Measurements from ENCODE around the gene CDC25A.

The CDC25A gene

GRCh38 chr3:48185129-48185528, 3.1 kb downstream of the CDC25A start:
- no peak overlapping the region for H3K27ac ChIP-seq
- TF ChIP-seq CTCF (IDR thresholded peaks at IDR 0.05) (no peak), ZFX (IDR thresholded peaks at IDR 0.05; ENCODE audit: borderline replicate concordance) (no peak)

GRCh38 chr3:48184299-48184698, 3.9 kb downstream of the CDC25A start:
- H3K27ac ChIP-seq, result no peak overlapping the region
- TF ChIP-seq ZFX (IDR thresholded peaks at IDR 0.05; ENCODE audit: borderline replicate concordance) (no peak), CTCF (IDR thresholded peaks at IDR 0.05) (no peak)

GRCh38 chr3:48180531-48181253, 7.5 kb downstream of the CDC25A start:
- no peak for TF ChIP-seq ZFX (IDR thresholded peaks at IDR 0.05; ENCODE audit: borderline replicate concordance)
- TF ChIP-seq CTCF (IDR thresholded peaks at IDR 0.05), result no peak
- no peak overlapping the region for H3K27ac ChIP-seq

DNA sequence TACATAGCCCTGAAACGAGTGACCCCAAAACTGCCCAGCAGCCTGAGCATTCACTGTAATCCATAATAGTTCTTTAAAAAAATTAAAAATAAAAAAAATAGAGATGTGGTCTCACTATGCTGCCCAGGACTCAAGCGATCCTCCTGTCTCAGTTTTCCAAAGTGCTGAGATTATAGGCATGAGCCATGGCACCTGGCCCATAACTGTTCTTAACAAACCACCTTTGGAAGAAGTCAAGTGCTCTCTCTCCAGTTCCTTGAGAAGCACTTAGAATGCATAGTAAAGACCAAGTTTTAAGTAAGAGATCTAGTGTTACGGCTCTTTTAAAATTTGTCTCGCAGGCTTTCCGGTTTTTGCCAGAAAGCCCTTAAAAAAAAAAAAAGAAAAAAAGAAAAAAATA, 8.2 kb downstream of the CDC25A start:
- TF ChIP-seq ZFX (IDR thresholded peaks at IDR 0.05; ENCODE audit: borderline replicate concordance), result no peak
- no peak overlapping the region for H3K27ac ChIP-seq

DNA sequence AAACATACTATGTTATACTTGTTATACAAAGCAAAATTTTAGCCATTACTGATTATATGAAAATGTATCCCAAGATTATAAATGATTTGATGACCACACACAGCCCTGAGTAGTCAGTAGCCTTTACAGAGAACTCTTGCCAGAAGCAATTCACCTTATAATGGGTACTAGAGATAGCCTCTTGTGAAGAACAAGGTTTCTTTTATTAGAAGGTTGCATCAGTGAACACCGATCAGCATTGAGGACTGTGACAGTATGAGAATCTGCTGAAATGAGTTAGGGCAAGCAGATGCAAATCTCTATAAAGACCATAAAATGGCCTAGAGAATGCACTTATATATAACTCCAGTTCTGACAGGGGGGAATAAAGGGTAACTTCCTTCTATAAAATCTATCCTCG, 10.1 kb downstream of the CDC25A start:
- TF ChIP-seq ZFX (IDR thresholded peaks at IDR 0.05; ENCODE audit: borderline replicate concordance) (no peak), CTCF (IDR thresholded peaks at IDR 0.05) (no peak)
- no peak overlapping the region for H3K27ac ChIP-seq

- TF ChIP-seq CTCF (IDR thresholded peaks at IDR 0.05) (peak; percentile 90), ZFX (IDR thresholded peaks at IDR 0.05; ENCODE audit: borderline replicate concordance) (no peak)
- H3K27ac ChIP-seq, result no peak overlapping the region
These were observed 30.3 kb downstream of the CDC25A start for GRCh38 chr3:48157950-48158376.

DNA sequence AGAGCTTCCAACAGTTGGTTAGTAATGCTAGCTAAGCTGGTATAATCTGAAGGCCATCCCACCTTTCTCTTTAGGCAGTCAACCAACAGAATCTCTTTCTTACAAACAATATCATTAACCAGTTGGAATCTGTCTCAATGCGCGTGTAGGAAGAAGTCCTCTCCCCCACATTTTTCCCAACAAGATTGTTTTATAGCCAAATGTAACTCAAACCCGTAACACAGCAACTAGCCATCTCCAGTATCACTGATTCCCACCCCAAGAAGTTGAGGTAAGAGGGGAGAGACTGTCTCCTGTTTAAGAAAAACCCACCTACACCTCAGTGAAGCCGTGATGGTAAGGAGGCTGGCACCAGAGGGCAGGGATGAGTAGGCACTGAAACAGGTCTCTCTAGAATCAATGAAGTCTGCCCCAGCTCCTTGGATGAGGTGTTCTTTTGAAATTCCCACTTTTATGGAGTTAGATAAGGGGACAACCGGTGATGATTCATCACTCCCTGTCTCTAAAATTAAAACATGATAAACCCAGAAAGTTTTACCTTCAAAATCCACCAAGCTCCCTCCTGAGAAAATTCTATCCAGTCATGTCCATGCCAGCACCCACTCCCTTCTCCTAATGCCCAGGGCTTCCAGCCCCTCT, 30.9 kb downstream of the CDC25A start:
- H3K27ac ChIP-seq, result 0 out of 2 replicates have a peak overlapping the region, but pooled peaks have one; percentile 16
- TF ChIP-seq ZFX (IDR thresholded peaks at IDR 0.05; ENCODE audit: borderline replicate concordance) (no peak), CTCF (IDR thresholded peaks at IDR 0.05) (no peak)
